Cardiac fibroblast (primary cell): Measurements from ENCODE around the gene IFNAR2.
A peak's percentile ranks its signal among the peaks of the same experiment; 100 is the strongest.

Source experiments
- DNase-seq, 2 donors: peaks; one replicate each; pipeline versions ENCODE4 v3.0.0 to v3.0.0-alpha.2; 2010; ENCODE audit warnings: low read depth in 2 of 2
- H3K4me3 ChIP-seq, 2 donors: replicated peaks in 1 of 2; 1 replicate in 1 of 2; 2 replicates in 1 of 2; pipeline ENCODE4 v1.5.1; 2011; ENCODE audit warnings: low read depth in 2 of 2, low read length in 2 of 2, mild to moderate bottlenecking in 2 of 2, moderate library complexity in 1 of 2
- CTCF ChIP-seq: IDR thresholded peaks from one replicate; pipeline ENCODE4 v1.5.1; 2011; ENCODE audit warnings: low read depth, mild to moderate bottlenecking, low read length, inconsistent platforms

Gene IFNAR2

GRCh38 chr21:33257094-33257803, 27.5 kb downstream of the IFNAR2 start:
- H3K4me3 ChIP-seq, result no peak overlapping the region
- DNase-seq, result no peak
- no peak for TF ChIP-seq CTCF

- TF ChIP-seq CTCF, result no peak
- no peak for DNase-seq
These were observed 28.7 kb downstream of the IFNAR2 start for GRCh38 chr21:33258475-33258874.

GRCh38 chr21:33259428-33259827, 29.7 kb downstream of the IFNAR2 start:
- H3K4me3 ChIP-seq, result no peak overlapping the region
- TF ChIP-seq CTCF, result no peak
- DNase-seq, result no peak

More at GRCh38 chr21:33258475-33258874, 28.7 kb downstream of the IFNAR2 start:
- no peak overlapping the region for H3K4me3 ChIP-seq

GRCh38 chr21:33259995-33260394, 30.3 kb downstream of the IFNAR2 start:
- no peak for TF ChIP-seq CTCF
- no peak for DNase-seq
- no peak overlapping the region for H3K4me3 ChIP-seq

- peak in 1 of 2 donors; percentile 13 for DNase-seq
- no peak overlapping the region for H3K4me3 ChIP-seq
- no peak for TF ChIP-seq CTCF
These were observed 31.9 kb downstream of the IFNAR2 start for GRCh38 chr21:33261635-33262034.

- DNase-seq, result no peak
- TF ChIP-seq CTCF, result no peak
- H3K4me3 ChIP-seq, result no peak overlapping the region
These were observed 33.2 kb downstream of the IFNAR2 start for GRCh38 chr21:33262921-33263320.

- no peak for TF ChIP-seq CTCF
- H3K4me3 ChIP-seq, result no peak overlapping the region
These were observed 34.8 kb downstream of the IFNAR2 start for GRCh38 chr21:33264561-33264960.

More at GRCh38 chr21:33264561-33264960, 34.8 kb downstream of the IFNAR2 start:
- no peak for DNase-seq
